GM21576 (cell line): Measurements from ENCODE around the gene IFITM2.
"Not testable (repeated sequence)": the region's sequence is repeated elsewhere in the genome, so short reads cannot be mapped to it uniquely, and the experiment has no call there.

Source experiments
- ATAC-seq: cut with Tn5 transposase; IDR thresholded peaks from one replicate; pipeline ENCODE4 v1.9.1; 2021; ENCODE audit warnings: mild to moderate bottlenecking, moderate library complexity; ENCODE audit not compliant: unreplicated experiment

The IFITM2 gene

GRCh38 chr11:281486-282161 lies 26.0 kb upstream of the IFITM2 start:
- no peak for ATAC-seq

- ATAC-seq, result no peak
Measured at GRCh38 chr11:282171-282570, 25.4 kb upstream of the IFITM2 start.

GRCh38 chr11:282630-283360 lies 24.8 kb upstream of the IFITM2 start:
- no peak for ATAC-seq

- no peak for ATAC-seq
Measured at GRCh38 chr11:283405-284104, 24.1 kb upstream of the IFITM2 start.

- ATAC-seq, result no peak
Measured at GRCh38 chr11:284105-285020, 23.3 kb upstream of the IFITM2 start.

GRCh38 chr11:285021-285893 lies 22.4 kb upstream of the IFITM2 start:
- ATAC-seq, result no peak

GRCh38 chr11:285894-286220 lies 21.8 kb upstream of the IFITM2 start:
- no peak for ATAC-seq

- not testable (repeated sequence) for ATAC-seq
Measured at GRCh38 chr11:286977-287820, 20.4 kb upstream of the IFITM2 start.

- ATAC-seq, result no peak
Measured at GRCh38 chr11:287821-288477, 19.7 kb upstream of the IFITM2 start.

GRCh38 chr11:288478-289397 lies 18.9 kb upstream of the IFITM2 start, which contains the start of gene PGGHG:
TSS of gene PGGHG (plus strand) at chr11:289126. CDS start at chr11:289817, 691 bp downstream.
- peak; percentile 38 for ATAC-seq

GRCh38 chr11:289398-289711 lies 18.3 kb upstream of the IFITM2 start:
- no peak for ATAC-seq

GRCh38 chr11:289712-290620 lies 17.6 kb upstream of the IFITM2 start:
- ATAC-seq, result no peak

- no peak for ATAC-seq
Measured at GRCh38 chr11:290621-291231, 16.9 kb upstream of the IFITM2 start.

- ATAC-seq, result no peak
Measured at GRCh38 chr11:291281-292210, 16.1 kb upstream of the IFITM2 start.
